Sigmoid colon (tissue), 7 donors: ENCODE results near the gene HOXB9. TPM values are rescaled to one million over a fixed set of nuclear protein-coding genes. Genes with fewer than 3 reads are reported as not detected.

Experiments
- DNase-seq: peaks from one replicate; pipeline ENCODE4 v3.0.0-alpha.2; 2019
- H3K27ac ChIP-seq, 4 donors: fragments of 200-600 bp; sonication (generic); one replicate each; pipeline ENCODE4 v1.5.1; 2016 to 2019; ENCODE audit warnings: mild to moderate bottlenecking in 1 of 4
- H3K27me3 ChIP-seq, 3 donors: fragments of 200-600 bp; sonication (generic); one replicate each; pipeline ENCODE4 v1.5.1; 2019; ENCODE audit warnings: mild to moderate bottlenecking in 1 of 3
- H3K36me3 ChIP-seq, 4 donors: fragments of 200-600 bp; sonication (generic); one replicate each; pipeline ENCODE4 v1.5.1; 2016 to 2019
- H3K4me1 ChIP-seq, 4 donors: fragments of 200-600 bp; sonication (generic); one replicate each; pipeline ENCODE4 v1.5.1; 2017 to 2019
- H3K4me3 ChIP-seq, 4 donors: fragments of 200-600 bp; sonication (generic); one replicate each; pipeline ENCODE4 v1.5.1; 2017 to 2019; ENCODE audit warnings: mild to moderate bottlenecking in 2 of 4, moderate library complexity in 1 of 4
- H3K9me3 ChIP-seq, 4 donors: fragments of 200-600 bp in 3 of 4; sonication (generic) in 3 of 4; one replicate each; pipeline versions ENCODE4 v1.5.1 to v1.6.1; 2013 to 2019
- EP300 ChIP-seq, 4 donors: sonication (generic); formaldehyde crosslinking; IDR thresholded peaks; one replicate each; pipeline ENCODE4 v1.6.1; 2017; ENCODE audit warnings: antibody characterized with exemption in 4 of 4
- POLR2A ChIP-seq, 2 donors: fragments of 450-650 bp; IDR thresholded peaks; one replicate each; pipeline ENCODE4 v1.6.1; 2016; ENCODE audit warnings: antibody characterized with exemption in 2 of 2, mild to moderate bottlenecking in 2 of 2, moderate library complexity in 2 of 2
- POLR2AphosphoS5 ChIP-seq, 4 donors: sonication (generic); formaldehyde crosslinking; IDR thresholded peaks; one replicate each; pipeline ENCODE4 v1.6.1; 2017; ENCODE audit warnings: antibody characterized with exemption in 4 of 4
- WGBS, 2 donors: extraction: QIAGEN DNeasy Blood & Tissue Kit; methylation state at CpG; one replicate each; pipeline ENCODE4 v1.1.7; 2013; 5-methylcytosine and 5-hydroxymethylcytosine counted together
- intact Hi-C: fragments of 100-400 bp; cut with DNase I; formaldehyde crosslinking; loops from one replicate; pipeline ENCODE4 v1.15.1; 2023
- polyA plus RNA-seq, 3 donors: library from polyadenylated mRNA; stranded (reverse); fragments of 200-250 nt; gene quantifications; one replicate each; pipeline ENCODE4 v1.2.3, GENCODE V29; 2013
- total RNA-seq, 4 donors: library from RNA; depleted of rRNA; stranded (reverse); fragments of >200 nt; gene quantifications; one replicate each; pipeline ENCODE4 v1.1.0, GENCODE V29; 2016
- TF ChIP-seq, protein P1 (sequence below), 4 experiments: fragments of 450-650 bp in 3 of 4; fragments of 200-600 bp in 1 of 4; IDR thresholded peaks; one replicate each; pipeline ENCODE4 v1.5.1; 2016 to 2019; ENCODE audit warnings: antibody characterized with exemption in 4 of 4, mild to moderate bottlenecking in 3 of 4, moderate library complexity in 2 of 4
- donor health status: healthy with polysubstance abuse.
- donor health status: Bipolar disorder and iron deficiency.
- donor health status: healthy.

The HOXB9 gene
- total and polyA plus RNA-seq, 7 donors = 0.28 to 52.1 (median 18.0) TPM; not detected in 3

DNA sequence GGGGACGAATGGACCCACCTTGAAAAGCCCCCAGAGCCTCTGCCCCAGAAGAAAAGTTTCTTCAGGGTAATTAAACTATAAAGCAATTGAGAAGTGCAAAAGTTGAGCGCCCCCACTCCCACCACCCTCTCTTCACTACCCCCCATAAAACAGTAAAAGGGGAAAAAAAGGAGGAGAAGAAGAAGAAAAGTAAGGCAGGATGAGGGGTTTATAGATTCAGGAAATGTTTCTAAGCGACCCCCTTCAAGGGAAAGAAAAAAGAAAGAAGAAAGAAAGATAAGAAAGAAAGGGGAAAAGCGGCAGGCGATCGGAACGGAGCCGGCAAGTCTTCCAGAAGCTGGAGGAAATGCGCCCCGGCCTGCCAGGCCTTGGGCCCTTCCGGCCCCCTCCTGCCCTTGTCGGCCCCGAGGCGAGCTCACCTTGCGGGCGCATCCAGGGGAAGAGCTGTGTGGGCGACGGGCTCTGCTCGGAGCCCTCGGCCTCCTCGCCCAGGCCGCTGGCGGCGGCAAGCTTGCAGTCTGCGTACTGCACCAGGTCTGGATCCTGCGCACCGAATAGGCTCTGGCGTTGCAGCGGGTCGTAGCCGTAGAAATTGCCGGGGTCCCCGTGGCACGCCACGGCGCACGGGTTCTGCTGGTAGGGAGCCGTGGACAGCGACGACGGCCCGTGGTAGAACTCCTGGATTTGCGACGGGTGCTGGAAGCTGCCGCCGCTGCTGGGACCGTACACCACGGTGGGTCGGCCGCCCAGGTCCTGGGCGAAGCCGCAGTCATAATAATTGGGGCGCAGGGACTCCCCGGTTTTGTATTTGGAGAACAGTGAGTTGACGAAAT, 12.1 kb downstream of the HOXB9 start:
- Histone ChIP-seq H3K4me1 (peaks cover 0 to 68% (median 56%) of the 10 kb centered on the region in 4 donors), H3K27ac (peak overlapping the region in 1 of 4 donors; percentile 81), H3K9me3 (no peaks in the 10 kb centered on the region), H3K36me3 (no peaks in the 10 kb centered on the region), H3K4me3 (peak overlapping the region in 3 of 4 donors; percentile 7 to 59 (median 41)), H3K27me3 (peaks cover 66 to 99% (median 76%) of the 10 kb centered on the region in 3 donors)
- WGBS, 2 donors = 12 to 14% methylated on average over 55 of the region's 55 CpGs
- TF ChIP-seq POLR2A (IDR thresholded peaks at IDR 0.05) (no peak), EP300 (IDR thresholded peaks at IDR 0.05) (no peak), POLR2AphosphoS5 (IDR thresholded peaks at IDR 0.05) (peak in 1 of 4 donors; percentile 49)
- TF ChIP-seq, protein P1, sequence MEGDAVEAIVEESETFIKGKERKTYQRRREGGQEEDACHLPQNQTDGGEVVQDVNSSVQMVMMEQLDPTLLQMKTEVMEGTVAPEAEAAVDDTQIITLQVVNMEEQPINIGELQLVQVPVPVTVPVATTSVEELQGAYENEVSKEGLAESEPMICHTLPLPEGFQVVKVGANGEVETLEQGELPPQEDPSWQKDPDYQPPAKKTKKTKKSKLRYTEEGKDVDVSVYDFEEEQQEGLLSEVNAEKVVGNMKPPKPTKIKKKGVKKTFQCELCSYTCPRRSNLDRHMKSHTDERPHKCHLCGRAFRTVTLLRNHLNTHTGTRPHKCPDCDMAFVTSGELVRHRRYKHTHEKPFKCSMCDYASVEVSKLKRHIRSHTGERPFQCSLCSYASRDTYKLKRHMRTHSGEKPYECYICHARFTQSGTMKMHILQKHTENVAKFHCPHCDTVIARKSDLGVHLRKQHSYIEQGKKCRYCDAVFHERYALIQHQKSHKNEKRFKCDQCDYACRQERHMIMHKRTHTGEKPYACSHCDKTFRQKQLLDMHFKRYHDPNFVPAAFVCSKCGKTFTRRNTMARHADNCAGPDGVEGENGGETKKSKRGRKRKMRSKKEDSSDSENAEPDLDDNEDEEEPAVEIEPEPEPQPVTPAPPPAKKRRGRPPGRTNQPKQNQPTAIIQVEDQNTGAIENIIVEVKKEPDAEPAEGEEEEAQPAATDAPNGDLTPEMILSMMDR (IDR thresholded peaks at IDR 0.05) = no peak
- no peak for DNase-seq
- intact Hi-C loops = loop anchor here (10.0 kb wide), 2 partner anchors 381 to 589 kb away; partner anchors contain the start of gene IGF2BP1

DNA sequence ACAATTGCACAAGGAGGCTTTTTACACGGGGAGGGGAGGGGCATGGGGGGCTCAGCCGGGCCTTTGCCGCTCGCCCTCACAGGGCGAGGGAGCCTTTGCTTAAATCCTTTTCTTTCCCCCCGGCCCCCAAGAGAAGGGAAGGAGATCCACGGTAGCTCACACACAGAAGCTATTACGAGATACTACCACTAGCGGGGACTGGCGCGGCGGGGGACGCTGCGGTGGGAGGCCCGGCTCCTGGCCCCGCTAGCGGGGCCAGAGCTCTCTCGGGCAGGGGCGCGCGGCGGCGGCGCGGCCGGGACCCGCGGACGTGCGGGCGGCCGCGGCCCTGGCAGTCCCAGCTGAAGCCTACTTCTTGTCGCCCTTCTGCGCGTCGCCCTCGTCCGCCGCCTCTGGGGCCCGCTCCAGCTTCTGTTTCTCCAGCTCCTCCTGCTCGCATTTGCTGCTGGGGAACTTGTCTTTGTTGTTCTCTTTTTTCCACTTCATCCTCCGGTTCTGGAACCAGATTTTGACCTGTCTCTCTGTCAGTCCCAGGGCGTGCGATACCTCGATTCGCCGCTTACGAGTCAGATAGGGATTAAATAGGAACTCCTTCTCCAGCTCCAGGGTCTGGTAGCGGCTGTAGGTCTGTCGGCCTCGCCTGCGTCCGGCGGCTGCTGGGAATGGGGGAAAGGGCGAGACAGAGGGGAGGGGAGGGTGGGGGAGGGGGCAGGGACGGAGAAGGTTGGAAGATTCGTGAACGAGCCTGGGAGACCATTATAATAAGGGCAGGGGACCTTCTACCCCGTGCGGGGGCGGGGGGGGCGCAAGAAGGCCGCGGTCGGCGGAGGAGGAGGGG, 13.1 kb downstream of the HOXB9 start:
- DNase-seq = no peak
- 2% methylated on average over 67 of the region's 67 CpGs for WGBS, 2 donors
- H3K27me3 ChIP-seq = peaks cover 61 to 96% (median 68%) of the 10 kb centered on the region in 3 donors
- H3K4me3 ChIP-seq = peak overlapping the region in 3 of 4 donors; percentile 30 to 59 (median 41)
- TF ChIP-seq POLR2A (IDR thresholded peaks at IDR 0.05) = no peak
- peak; percentile 6 to 42 (median 34) for TF ChIP-seq POLR2AphosphoS5 (IDR thresholded peaks at IDR 0.05)
- TF ChIP-seq EP300 (IDR thresholded peaks at IDR 0.05) = no peak
- TF ChIP-seq, protein P1 (IDR thresholded peaks at IDR 0.05) = peak in 1 of 4 experiments; percentile 7
- intact Hi-C loops = loop anchor here (10.0 kb wide), 2 partner anchors 382 to 588 kb away; partner anchors contain the start of gene IGF2BP1
- H3K36me3 ChIP-seq = no peaks in the 10 kb centered on the region
- H3K9me3 ChIP-seq = no peaks in the 10 kb centered on the region
- peak overlapping the region in 3 of 4 donors; percentile 70 to 81 (median 70) for H3K27ac ChIP-seq
- peaks cover 0 to 64% (median 50%) of the 10 kb centered on the region in 4 donors for H3K4me1 ChIP-seq

DNA sequence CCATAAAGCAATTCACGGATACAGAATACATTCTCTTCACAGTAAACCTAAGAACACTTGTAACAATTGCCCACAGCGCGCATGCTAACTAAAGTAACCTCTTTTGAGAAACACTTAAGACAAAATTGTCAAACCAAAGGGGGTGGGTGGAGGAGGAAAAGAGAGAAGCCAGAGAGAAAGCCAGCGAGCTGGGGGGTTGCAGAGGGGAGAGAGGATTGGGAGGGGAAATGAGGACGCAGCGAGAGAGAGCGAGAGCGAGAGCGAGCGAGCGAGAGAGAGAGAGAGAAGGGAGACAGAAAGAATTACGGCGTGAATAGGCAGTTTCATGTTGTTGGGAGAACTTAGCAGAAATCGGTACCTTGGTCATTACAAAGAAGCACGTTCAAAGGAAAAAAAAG, 13.7 kb downstream of the HOXB9 start:
- no peaks in the 10 kb centered on the region for H3K9me3 ChIP-seq
- H3K4me3 ChIP-seq = peak overlapping the region in 3 of 4 donors; percentile 30 to 59 (median 41)
- intact Hi-C loops = loop anchor here (10.0 kb wide), 2 partner anchors 382 to 588 kb away; partner anchors contain the start of gene IGF2BP1
- H3K27ac ChIP-seq = peak overlapping the region in 3 of 4 donors; percentile 70 to 81 (median 70)
- H3K36me3 ChIP-seq = peaks cover 0 to under 1% (median under 1%) of the 10 kb centered on the region in 4 donors
- TF ChIP-seq POLR2A (IDR thresholded peaks at IDR 0.05) (no peak), POLR2AphosphoS5 (IDR thresholded peaks at IDR 0.05) (no peak), EP300 (IDR thresholded peaks at IDR 0.05) (no peak)
- TF ChIP-seq, protein P1 (IDR thresholded peaks at IDR 0.05) = no peak
- DNase-seq = no peak
- H3K27me3 ChIP-seq = peaks cover 55 to 90% (median 62%) of the 10 kb centered on the region in 3 donors
- WGBS, 2 donors = 2 to 4% methylated on average over 15 of the region's 15 CpGs
- H3K4me1 ChIP-seq = peaks cover 0 to 58% (median 44%) of the 10 kb centered on the region in 4 donors

DNA sequence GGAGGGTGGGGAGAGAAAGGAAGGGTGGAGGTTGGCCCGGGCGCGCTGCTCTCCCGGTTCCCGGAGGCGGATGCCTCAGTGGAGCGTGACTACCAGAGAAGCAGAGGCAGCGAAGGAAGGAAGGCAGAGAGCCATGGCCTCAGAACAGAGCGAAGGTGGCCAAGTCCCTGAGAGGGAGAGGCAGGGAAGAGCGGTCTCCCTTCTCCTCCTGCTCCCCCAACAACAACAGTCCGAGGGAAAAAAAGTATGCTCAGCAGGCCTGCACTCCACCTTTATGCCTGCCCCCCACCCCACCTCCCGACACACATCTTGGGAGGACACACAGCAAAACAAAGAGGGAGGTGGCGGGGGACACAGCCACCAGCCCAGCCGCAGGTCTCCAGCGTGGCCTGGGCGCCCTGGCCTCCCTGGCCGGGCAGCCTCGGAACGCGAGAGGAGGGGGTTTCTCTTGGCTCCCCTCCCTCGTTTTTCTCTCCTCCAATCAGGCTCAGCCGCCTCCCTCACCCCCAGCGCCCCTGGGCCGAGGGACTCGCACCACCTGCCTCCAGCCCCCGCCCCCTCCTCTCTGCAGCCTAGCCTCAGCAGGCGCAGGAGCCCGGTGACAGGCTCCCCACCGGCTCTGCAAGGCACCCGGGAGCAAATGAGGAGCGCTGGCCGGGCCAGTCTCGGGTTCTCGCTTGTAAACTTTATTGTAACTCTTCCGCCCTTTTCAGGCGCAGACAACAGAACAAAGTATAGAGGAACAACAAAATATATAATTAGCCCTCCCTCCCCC, 14.3 kb downstream of the HOXB9 start:
- peaks cover 53 to 84% (median 56%) of the 10 kb centered on the region in 3 donors for H3K27me3 ChIP-seq
- H3K4me1 ChIP-seq = peaks cover 0 to 58% (median 43%) of the 10 kb centered on the region in 4 donors
- peak overlapping the region; percentile 48 to 61 (median 56) for H3K4me3 ChIP-seq
- WGBS, 2 donors = 2 to 7% methylated on average over 36 of the region's 36 CpGs
- intact Hi-C loops = loop anchor here (10.0 kb wide), 2 partner anchors 383 to 587 kb away; partner anchors contain the start of gene IGF2BP1
- peak overlapping the region in 3 of 4 donors; percentile 70 to 81 (median 70) for H3K27ac ChIP-seq
- H3K36me3 ChIP-seq = peaks cover 0 to 7% (median 3%) of the 10 kb centered on the region in 4 donors
- no peak for DNase-seq
- no peaks in the 10 kb centered on the region for H3K9me3 ChIP-seq
- TF ChIP-seq POLR2AphosphoS5 (IDR thresholded peaks at IDR 0.05) = peak in 1 of 4 donors; percentile 6
- TF ChIP-seq EP300 (IDR thresholded peaks at IDR 0.05) = no peak
- TF ChIP-seq, protein P1 (IDR thresholded peaks at IDR 0.05) = no peak
